BE2C (cell line): Measurements from ENCODE around the gene BPHL.
"Not testable (repeated sequence)": the region's sequence is repeated elsewhere in the genome, so short reads cannot be mapped to it uniquely, and the experiment has no call there.

Source experiments
- DNase-seq: peaks from one replicate; pipeline ENCODE4 v3.0.0-alpha.2; 2020
- H3K27me3 ChIP-seq: fragments of 250-450 bp; sonication (Bioruptor Pico); 2 replicates; pipeline ENCODE4 v1.5.1; 2020; ENCODE audit warnings: mild to moderate bottlenecking
- H3K36me3 ChIP-seq: fragments of 250-450 bp; sonication (Bioruptor Pico); 2 replicates; pipeline ENCODE4 v1.5.1; 2020; ENCODE audit warnings: mild to moderate bottlenecking
- H3K4me1 ChIP-seq: fragments of 250-450 bp; sonication (Bioruptor Pico); 2 replicates; pipeline ENCODE4 v1.5.1; 2020
- H3K4me3 ChIP-seq: 2 replicates; pipeline ENCODE4 v1.5.1; 2011; ENCODE audit warnings: low read depth, low read length
- H3K9me3 ChIP-seq: fragments of 250-450 bp; sonication (Bioruptor Pico); 2 replicates; pipeline ENCODE4 v1.5.1; 2020
- TF ChIP-seq, protein P1 (sequence below): IDR thresholded peaks from 2 replicates; pipeline ENCODE4 v1.5.1; 2012; ENCODE audit warnings: mild to moderate bottlenecking, low read depth, low read length

BPHL gene

DNA sequence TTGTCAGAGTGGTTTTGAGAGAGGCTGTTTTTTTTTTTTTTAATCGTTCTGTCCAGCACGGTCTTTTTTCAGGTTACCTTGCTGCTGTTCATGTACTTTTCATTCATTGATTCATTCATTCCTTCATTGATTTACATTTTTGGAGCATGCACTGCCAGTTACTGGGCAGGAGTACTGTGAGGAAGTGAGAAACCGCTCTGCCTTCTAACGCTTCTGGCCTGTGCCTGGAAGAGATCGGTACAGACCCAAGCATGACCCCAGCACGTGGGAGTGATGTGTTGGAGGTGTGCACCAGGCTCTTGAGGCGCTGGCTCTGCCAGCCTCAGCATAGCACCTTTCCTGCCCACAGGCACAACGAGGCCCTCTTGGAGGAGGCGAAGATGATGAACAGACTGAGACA is 41.1 kb upstream of the BPHL start:
- no peaks in the 10 kb centered on the region; the same call in none of the 2 replicates for H3K36me3 ChIP-seq
- H3K4me1 ChIP-seq = no peaks in the 10 kb centered on the region

DNA sequence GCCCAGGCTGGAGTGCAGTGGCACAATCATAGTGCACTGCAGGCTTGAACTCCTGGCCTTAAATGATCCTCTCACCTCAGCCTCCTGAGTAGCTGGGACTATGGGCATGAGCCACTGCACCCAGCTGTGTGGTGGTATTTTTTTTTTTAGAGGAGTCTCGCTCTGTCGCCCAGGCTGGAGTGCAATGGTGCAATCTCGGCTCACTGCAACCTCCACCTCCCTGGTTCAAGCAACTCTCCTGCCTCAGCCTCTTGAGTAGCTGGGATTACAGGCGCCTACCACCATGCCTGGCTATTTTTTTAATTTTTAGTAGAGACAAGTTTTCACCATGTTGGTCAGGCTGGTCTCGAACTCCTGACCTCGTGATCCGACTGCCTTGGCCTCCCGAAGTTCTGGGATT is 39.6 kb upstream of the BPHL start:
- not testable (repeated sequence) for DNase-seq, H3K4me3 ChIP-seq, H3K4me1 ChIP-seq, H3K36me3 ChIP-seq, H3K9me3 ChIP-seq, H3K27me3 ChIP-seq

More for the DNA sequence above, 41.1 kb upstream of the BPHL start:
- no peaks in the 10 kb centered on the region for H3K27me3 ChIP-seq
- H3K4me3 ChIP-seq = no peak overlapping the region
- TF ChIP-seq, protein P1, sequence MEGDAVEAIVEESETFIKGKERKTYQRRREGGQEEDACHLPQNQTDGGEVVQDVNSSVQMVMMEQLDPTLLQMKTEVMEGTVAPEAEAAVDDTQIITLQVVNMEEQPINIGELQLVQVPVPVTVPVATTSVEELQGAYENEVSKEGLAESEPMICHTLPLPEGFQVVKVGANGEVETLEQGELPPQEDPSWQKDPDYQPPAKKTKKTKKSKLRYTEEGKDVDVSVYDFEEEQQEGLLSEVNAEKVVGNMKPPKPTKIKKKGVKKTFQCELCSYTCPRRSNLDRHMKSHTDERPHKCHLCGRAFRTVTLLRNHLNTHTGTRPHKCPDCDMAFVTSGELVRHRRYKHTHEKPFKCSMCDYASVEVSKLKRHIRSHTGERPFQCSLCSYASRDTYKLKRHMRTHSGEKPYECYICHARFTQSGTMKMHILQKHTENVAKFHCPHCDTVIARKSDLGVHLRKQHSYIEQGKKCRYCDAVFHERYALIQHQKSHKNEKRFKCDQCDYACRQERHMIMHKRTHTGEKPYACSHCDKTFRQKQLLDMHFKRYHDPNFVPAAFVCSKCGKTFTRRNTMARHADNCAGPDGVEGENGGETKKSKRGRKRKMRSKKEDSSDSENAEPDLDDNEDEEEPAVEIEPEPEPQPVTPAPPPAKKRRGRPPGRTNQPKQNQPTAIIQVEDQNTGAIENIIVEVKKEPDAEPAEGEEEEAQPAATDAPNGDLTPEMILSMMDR = no peak
- no peaks in the 10 kb centered on the region for H3K9me3 ChIP-seq
- no peak for DNase-seq

DNA sequence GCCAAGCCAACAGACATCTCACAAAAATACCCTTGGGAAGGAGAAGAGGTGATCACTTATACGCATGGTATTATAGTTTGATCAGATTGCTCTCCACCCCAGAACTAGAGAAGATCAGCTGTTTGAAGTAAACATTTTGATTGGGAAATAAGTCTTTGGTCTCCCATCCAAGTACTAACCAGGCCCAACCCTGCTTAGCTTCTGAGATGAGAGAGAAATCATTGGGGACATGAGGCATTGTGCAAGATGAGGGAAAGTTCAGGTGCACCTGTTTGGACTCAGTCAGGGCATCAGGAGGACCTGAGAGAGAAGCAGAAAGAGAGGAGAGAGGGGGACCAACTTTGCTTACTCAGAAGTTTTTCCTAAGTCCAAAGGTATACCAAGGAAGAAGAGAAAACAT is 38.8 kb upstream of the BPHL start:
- TF ChIP-seq, protein P1 = no peak
- no peaks in the 10 kb centered on the region for H3K27me3 ChIP-seq
- no peaks in the 10 kb centered on the region; the same call in 1 of the 2 replicates for H3K4me1 ChIP-seq
- no peak overlapping the region for H3K4me3 ChIP-seq
- no peaks in the 10 kb centered on the region for H3K9me3 ChIP-seq
- H3K36me3 ChIP-seq = peaks cover 6% of the 10 kb centered on the region
- DNase-seq = no peak

DNA sequence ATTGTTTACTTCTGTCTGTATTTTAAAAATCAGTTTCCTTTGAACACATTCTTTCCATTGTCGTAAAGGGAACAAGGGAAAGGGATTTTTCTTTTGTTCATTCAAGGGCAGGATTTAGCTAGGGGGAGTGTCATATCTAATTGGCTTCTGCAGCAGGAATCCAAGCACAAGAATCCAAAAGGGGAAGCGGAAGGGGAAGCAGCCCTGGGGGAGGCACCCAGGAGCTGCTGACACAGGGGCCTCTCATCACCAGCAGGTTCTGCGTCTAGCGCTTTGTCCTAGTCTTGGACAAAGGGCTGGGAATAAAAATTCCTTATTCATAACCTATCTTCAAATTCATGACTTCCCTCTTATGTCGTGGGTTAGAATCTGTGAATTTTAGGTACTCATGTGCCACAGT is 36.6 kb upstream of the BPHL start:
- no peak for DNase-seq
- Histone ChIP-seq H3K4me3 (no peak overlapping the region), H3K9me3 (no peaks in the 10 kb centered on the region), H3K36me3 (peaks cover 10% of the 10 kb centered on the region), H3K4me1 (no peaks in the 10 kb centered on the region; the same call in 1 of the 2 replicates), H3K27me3 (no peaks in the 10 kb centered on the region)
- TF ChIP-seq, protein P1 = no peak

DNA sequence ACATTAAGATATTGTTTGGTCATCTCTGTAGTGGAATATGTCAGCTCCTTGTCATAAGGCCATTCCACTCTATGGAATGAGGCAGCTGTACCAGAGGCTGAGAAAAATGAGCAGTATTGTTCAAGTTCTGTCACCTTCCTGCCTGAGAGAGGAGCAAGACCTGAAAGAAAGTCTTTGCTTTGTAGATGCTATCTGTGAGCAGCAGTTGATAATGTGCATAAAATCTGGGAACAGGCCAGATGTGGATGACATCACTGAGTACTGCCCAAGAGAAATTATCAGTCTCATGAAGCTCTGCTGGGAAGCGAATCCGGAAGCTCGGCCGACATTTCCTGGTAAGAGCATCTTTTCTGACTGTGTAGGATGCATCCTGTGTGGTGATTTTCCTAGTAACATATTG is 33.4 kb upstream of the BPHL start:
- TF ChIP-seq, protein P1 = no peak
- peaks cover 10% of the 10 kb centered on the region for H3K36me3 ChIP-seq
- no peaks in the 10 kb centered on the region for H3K27me3 ChIP-seq
- no peak for DNase-seq
- no peak overlapping the region for H3K4me3 ChIP-seq
- H3K4me1 ChIP-seq = no peaks in the 10 kb centered on the region; the same call in 1 of the 2 replicates
- no peaks in the 10 kb centered on the region for H3K9me3 ChIP-seq

DNA sequence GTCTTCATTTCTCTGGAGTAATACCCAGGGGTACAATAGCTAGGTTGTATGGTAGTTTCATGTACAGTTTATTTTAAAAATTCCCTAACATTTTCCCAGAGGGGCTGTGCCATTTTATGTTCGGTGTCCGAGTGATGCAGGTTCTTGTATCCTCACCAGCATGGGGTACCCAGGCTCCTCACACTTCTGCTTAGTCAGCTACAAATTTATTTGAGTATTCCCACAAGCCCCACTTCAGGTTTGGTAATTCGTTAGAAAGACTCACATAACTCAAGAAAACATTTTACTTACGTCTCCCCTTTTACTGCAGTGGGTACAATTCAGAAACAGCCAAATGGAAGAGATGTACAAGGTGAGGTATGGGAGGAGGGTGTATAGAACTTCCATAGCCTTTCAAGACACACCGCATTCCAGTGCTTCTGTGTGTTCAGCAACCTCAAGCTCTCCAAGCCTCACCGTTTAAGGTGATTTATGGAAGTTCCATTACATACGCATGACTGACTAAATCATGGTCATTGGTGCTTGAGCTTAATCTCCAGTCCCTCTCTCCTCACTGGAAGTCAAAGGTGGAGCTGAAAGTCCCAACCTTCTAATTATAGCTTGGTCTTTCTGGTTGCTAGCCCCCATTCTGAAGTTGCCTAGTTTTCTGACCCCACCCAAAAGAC is 32.1 kb upstream of the BPHL start:
- Histone ChIP-seq H3K27me3 (no peaks in the 10 kb centered on the region), H3K36me3 (peaks cover 10% of the 10 kb centered on the region), H3K4me3 (no peak overlapping the region), H3K9me3 (no peaks in the 10 kb centered on the region), H3K4me1 (no peaks in the 10 kb centered on the region; the same call in 1 of the 2 replicates)
- TF ChIP-seq, protein P1 = no peak
- no peak for DNase-seq

DNA sequence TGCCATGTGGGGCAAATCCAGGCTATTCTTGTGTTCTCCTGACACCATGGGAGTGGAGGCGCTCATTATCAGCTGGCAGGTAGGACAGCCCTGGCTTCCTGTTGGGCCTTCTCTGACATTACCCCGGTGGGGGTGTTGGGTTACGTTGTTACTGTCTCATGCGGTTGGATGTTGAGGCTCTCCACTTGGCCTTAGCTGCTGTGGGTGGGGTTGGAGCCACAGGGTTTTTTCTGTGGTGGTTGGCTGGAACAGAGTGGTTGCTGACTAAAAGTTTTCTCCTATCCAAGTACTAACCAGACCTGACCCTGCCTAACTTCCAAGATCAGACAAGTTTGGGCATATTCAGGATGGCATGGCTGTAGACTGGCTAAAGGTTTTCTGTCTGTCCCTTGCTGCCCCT is 30.1 kb upstream of the BPHL start:
- DNase-seq = no peak
- H3K36me3 ChIP-seq = peaks cover 6% of the 10 kb centered on the region
- no peaks in the 10 kb centered on the region for H3K27me3 ChIP-seq
- no peaks in the 10 kb centered on the region; the same call in 1 of the 2 replicates for H3K4me1 ChIP-seq
- H3K4me3 ChIP-seq = no peak overlapping the region
- H3K9me3 ChIP-seq = no peaks in the 10 kb centered on the region
- TF ChIP-seq, protein P1 = no peak
